T-helper 1 cell treated with Interleukin-12 subunit alpha and Interleukin-12 subunit beta and Interleukin-4 antibody, amounts not matched to agents 30 μg/mL and 1 μg/mL, for 36 hours (primary cell): ENCODE measurements around the gene GADD45G.

Source experiments
- H3K27ac Mint-ChIP-seq: one replicate; pipeline ENCODE4 v1.8.0; 2021; ENCODE audit warnings: mild to moderate bottlenecking, mixed read lengths
- H3K27me3 Mint-ChIP-seq: one replicate; pipeline ENCODE4 v1.8.0; 2021; ENCODE audit warnings: low read depth, mixed read lengths
- H3K36me3 Mint-ChIP-seq: one replicate; pipeline ENCODE4 v1.8.0; 2021; ENCODE audit warnings: low read depth, mixed read lengths
- H3K4me1 Mint-ChIP-seq: one replicate; pipeline ENCODE4 v1.8.0; 2021; ENCODE audit warnings: low read depth, mixed read lengths
- H3K4me3 Mint-ChIP-seq: one replicate; pipeline ENCODE4 v1.8.0; 2021; ENCODE audit warnings: mild to moderate bottlenecking, moderate library complexity, mixed read lengths
- H3K9me3 Mint-ChIP-seq: one replicate; pipeline ENCODE4 v1.8.0; 2021; ENCODE audit warnings: mixed read lengths

The GADD45G gene

DNA sequence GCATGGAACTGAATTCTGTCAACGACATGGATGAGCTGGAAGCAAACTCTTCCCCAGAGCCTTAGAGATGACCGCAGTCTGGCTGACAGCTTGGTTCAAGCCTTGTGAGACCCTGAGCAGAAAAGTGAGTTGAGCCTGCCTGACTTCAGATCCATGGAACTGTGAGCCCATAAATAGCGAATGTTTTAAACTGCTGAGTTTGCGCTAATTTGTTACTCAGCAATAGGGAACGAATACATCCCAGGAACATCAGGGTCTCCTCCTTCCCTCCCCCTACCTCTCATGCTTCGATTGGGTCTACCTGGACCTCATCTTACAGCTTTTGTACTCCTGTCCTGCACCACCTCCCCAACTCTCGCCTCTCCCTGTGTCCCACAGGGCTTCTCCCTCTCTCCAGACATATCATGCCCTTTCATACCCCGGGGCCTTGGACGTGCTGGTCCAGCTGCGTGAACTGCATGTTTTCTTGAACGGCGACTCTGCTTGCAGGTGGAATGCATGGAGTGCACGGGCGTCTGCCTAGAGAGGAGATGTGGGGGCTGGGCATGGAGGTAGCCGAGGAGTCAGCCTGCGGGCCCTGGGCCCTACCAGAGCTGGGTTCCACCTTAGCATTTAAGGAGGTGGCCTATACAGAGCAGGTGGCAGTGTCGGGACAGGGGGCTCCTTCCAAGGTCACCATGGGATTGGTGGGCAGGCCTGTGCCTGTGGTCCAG, 7.9 kb downstream of the GADD45G start:
- Mint-ChIP-seq H3K4me3 (no peak overlapping the region), H3K36me3 (no peaks in the 10 kb centered on the region), H3K4me1 (peaks cover 21% of the 10 kb centered on the region), H3K27ac (no peak overlapping the region), H3K9me3 (no peaks in the 10 kb centered on the region), H3K27me3 (peaks cover 8% of the 10 kb centered on the region)

DNA sequence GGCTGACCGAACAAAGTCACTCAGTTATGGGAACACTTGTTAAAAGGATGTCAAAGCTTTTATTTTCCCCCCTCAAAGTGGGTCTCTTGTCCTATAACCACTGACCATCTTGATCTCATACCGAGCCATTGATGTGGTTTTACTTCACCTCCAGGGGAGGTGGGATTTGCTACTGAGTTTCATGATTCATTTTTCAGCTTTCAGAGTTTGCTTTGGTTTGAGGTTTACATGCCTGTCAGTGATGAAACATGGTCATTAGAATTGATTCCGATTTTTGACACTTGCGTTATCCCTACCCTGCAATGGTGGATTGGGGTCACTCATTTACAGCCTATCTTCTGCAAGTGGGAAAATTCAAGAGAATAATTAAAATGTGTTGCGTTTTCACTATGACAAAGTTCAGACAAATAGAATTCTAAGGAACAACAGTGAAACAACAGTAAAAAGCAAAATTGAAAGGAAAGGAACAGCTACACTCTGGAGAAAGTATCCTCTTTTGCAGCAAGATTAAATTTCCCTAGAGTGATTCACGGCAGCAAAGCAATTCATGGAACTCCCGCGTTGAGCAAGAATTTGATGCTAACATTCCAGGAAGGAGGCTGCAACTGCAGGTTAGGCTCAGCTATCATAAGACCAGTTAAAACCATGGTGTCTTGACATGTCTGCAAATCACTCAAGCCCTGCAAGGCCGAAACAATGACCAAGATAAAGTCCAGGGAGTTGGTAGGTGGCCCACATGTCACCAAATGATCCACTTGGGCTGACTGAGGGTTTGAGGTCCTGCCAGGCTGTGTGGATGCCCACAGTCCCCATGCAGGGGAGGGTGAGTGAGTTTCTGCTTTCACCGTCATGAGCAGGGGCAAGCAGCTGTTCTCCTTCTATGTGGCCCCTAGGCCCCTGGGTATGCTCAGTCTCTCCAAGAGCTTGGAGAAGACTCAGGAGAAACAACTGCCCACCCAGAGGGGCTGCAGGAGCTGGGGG, 9.4 kb downstream of the GADD45G start:
- no peaks in the 10 kb centered on the region for H3K36me3 Mint-ChIP-seq
- no peak overlapping the region for H3K4me3 Mint-ChIP-seq
- peaks cover 8% of the 10 kb centered on the region for H3K27me3 Mint-ChIP-seq

DNA sequence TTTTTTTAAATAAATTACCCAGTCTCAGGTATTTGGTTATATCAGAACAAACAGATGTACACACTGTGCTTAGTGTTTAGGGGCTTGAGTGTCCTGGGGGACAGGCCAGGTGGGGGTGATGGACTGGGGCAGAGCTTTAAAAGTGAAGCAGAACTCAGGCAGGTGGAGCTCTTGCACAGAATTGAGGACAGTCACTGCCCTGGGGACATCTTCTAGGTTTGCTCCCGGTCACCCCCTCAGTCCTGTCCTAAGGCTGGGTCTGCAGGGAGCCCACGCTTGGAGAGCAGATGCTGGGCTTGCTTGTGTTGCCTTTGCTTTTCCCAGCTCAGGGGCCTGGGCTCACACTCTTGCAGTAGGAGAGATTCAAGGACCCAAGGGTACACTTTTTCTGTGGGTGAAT, 10.8 kb downstream of the GADD45G start:
- Mint-ChIP-seq H3K9me3 (no peaks in the 10 kb centered on the region), H3K27me3 (peaks cover 4% of the 10 kb centered on the region), H3K4me1 (peaks cover 22% of the 10 kb centered on the region), H3K4me3 (no peak overlapping the region), H3K27ac (no peak overlapping the region), H3K36me3 (no peaks in the 10 kb centered on the region)

More for the DNA sequence above, 9.4 kb downstream of the GADD45G start:
- Mint-ChIP-seq H3K4me1 (peaks cover 21% of the 10 kb centered on the region), H3K27ac (no peak overlapping the region), H3K9me3 (no peaks in the 10 kb centered on the region)

DNA sequence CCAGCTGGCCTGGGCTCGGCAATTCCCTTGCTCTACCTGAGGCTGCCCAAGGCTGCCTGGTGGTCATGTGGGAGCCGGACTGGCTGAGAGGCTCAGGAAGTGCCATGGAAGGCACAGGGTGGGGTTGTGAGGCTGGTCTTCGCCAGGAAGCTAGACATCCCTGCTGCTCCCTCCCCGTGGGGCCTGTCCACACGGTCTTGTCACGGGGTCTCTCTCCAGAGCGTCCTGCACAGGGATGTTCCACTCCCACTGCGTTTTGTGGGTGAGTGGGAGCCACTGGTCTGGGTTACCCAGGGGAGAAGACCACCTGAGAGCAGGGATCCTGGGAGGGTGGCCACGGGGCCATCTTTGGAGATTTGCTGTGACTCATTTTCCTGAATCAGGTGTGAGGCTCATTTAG, 11.6 kb downstream of the GADD45G start:
- peaks cover 4% of the 10 kb centered on the region for H3K27me3 Mint-ChIP-seq
- H3K4me1 Mint-ChIP-seq, result peaks cover 22% of the 10 kb centered on the region
- no peaks in the 10 kb centered on the region for H3K9me3 Mint-ChIP-seq
- H3K4me3 Mint-ChIP-seq, result no peak overlapping the region
- no peaks in the 10 kb centered on the region for H3K36me3 Mint-ChIP-seq
- H3K27ac Mint-ChIP-seq, result no peak overlapping the region

DNA sequence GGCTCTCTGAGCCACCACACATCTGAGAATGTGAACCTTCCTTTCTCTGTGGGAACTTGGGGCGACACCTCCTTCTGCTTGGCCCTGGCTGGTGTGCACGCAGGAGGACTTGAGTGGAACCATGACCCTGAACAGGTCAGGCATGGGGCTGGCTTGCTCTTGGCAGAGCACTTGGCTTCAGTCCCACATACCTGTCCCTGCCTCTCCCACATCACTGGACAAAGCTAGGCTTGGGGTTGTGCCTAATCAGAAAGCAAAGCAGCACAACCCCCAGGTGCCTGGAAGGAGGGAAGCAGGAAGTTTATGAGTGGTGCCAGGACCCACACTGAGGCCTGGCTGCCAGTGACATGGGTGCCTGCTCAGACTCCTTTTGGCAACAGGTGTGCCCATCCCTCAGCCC, 13.2 kb downstream of the GADD45G start:
- H3K27ac Mint-ChIP-seq, result no peak overlapping the region
- no peaks in the 10 kb centered on the region for H3K27me3 Mint-ChIP-seq
- peaks cover 28% of the 10 kb centered on the region for H3K4me1 Mint-ChIP-seq
- H3K9me3 Mint-ChIP-seq, result no peaks in the 10 kb centered on the region
- H3K4me3 Mint-ChIP-seq, result no peak overlapping the region
- H3K36me3 Mint-ChIP-seq, result no peaks in the 10 kb centered on the region

DNA sequence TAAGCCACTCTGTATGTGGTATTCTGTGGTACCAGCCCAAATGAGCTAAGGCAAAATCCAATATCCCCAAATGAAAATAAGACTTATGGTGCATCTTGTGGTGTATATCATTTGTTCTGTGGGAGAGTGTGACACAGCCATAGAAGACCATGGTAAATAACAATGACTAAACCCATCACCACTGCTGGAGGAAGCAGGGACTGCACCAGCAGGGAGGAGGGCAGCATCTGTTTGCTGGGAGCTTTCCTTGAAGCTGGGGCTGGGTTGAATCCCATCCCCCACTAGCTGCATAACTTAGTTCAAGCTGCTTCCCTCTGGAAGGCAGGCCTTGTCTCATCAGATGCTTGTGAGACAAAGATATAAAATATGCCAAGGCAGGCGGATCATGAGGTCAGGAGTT, 14.2 kb downstream of the GADD45G start:
- no peaks in the 10 kb centered on the region for H3K9me3 Mint-ChIP-seq
- H3K27me3 Mint-ChIP-seq, result no peaks in the 10 kb centered on the region

DNA sequence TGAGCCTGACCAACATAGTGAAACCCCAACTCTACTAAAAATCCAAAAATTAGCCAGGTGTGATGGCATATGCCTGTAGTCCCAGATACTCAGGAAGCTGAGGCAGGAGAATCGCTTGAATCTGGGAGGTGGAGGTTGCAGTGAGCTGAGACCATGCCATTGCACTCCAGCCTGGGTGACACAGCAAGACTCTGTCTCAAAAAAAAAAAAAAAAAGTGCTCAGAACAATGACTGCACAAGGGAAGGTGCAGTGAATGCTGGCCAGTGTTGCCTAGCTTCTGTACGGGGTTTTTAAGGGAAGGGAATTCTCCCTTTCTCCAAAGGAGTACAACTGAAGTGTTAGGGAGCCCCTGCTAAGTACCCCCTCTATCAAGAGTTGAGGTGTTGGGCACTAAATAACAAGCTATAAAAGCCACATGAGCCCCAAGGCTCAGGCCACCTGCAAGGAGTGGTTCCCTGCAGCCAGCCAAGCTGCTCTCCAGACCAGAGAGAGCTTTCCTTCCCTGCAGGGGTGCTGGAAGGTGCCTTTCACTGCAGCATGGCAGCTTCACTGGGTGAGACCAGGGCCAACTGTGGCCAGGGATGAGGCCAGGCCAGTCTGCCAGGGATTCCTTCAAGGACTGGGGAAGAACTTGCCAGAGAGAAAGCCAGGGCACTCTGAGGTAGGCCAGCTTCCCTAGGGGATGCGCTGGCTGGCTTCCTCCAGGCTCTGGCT, 14.8 kb downstream of the GADD45G start:
- no peak overlapping the region for H3K27ac Mint-ChIP-seq
- peaks cover 18% of the 10 kb centered on the region for H3K4me1 Mint-ChIP-seq

More for the DNA sequence above, 14.2 kb downstream of the GADD45G start:
- H3K4me1 Mint-ChIP-seq, result peaks cover 23% of the 10 kb centered on the region
- H3K4me3 Mint-ChIP-seq, result no peak overlapping the region
- no peaks in the 10 kb centered on the region for H3K36me3 Mint-ChIP-seq
- no peak overlapping the region for H3K27ac Mint-ChIP-seq

DNA sequence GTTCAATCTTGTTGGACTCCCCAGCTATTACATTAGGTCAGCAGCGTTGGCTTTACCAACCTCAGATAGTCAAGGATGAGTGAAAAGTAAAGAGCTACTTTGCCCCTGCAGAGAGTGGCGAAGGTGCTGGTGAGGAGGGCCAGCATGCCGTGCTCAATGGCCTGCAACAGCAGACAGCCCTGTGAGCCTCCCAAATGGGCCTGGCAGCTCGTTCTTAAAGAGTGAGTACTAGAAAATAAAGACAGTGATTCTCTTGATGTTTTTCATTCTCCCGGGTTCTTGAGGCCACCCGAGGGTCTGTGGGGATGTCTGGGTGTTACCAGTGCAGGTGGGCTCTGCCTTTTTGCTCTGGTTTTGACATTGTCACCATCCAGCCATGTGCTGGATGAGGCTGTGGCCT, 16.2 kb downstream of the GADD45G start:
- no peak overlapping the region for H3K27ac Mint-ChIP-seq
- H3K36me3 Mint-ChIP-seq, result no peaks in the 10 kb centered on the region
- H3K9me3 Mint-ChIP-seq, result no peaks in the 10 kb centered on the region
- no peak overlapping the region for H3K4me3 Mint-ChIP-seq
- H3K4me1 Mint-ChIP-seq, result peaks cover 14% of the 10 kb centered on the region
- H3K27me3 Mint-ChIP-seq, result no peaks in the 10 kb centered on the region

More for the DNA sequence above, 14.8 kb downstream of the GADD45G start:
- no peaks in the 10 kb centered on the region for H3K36me3 Mint-ChIP-seq
- no peaks in the 10 kb centered on the region for H3K9me3 Mint-ChIP-seq
- H3K4me3 Mint-ChIP-seq, result no peak overlapping the region
- H3K27me3 Mint-ChIP-seq, result no peaks in the 10 kb centered on the region

DNA sequence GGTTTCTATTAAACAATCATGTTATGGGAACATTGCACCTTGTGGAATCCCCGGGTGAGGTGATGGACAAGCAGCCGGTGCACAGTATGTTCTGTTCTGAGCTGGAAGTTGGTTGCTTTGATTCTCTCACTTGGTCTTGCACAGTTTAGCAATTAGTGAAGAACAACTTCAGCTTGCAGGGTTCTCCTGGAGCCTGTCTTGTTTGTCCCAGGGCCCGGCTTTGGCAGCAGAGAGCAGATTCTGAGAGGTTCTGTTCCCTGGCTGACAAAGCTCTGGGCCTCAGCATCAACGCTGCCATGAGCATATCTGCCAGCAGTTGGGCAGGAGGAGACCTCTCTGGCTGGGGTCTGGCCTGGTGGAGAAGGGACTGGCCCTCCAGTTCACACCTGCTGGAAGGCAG, 16.9 kb downstream of the GADD45G start:
- Mint-ChIP-seq H3K27ac (no peak overlapping the region), H3K4me1 (peaks cover 14% of the 10 kb centered on the region), H3K36me3 (no peaks in the 10 kb centered on the region), H3K4me3 (no peak overlapping the region), H3K9me3 (no peaks in the 10 kb centered on the region), H3K27me3 (peaks cover 2% of the 10 kb centered on the region)

DNA sequence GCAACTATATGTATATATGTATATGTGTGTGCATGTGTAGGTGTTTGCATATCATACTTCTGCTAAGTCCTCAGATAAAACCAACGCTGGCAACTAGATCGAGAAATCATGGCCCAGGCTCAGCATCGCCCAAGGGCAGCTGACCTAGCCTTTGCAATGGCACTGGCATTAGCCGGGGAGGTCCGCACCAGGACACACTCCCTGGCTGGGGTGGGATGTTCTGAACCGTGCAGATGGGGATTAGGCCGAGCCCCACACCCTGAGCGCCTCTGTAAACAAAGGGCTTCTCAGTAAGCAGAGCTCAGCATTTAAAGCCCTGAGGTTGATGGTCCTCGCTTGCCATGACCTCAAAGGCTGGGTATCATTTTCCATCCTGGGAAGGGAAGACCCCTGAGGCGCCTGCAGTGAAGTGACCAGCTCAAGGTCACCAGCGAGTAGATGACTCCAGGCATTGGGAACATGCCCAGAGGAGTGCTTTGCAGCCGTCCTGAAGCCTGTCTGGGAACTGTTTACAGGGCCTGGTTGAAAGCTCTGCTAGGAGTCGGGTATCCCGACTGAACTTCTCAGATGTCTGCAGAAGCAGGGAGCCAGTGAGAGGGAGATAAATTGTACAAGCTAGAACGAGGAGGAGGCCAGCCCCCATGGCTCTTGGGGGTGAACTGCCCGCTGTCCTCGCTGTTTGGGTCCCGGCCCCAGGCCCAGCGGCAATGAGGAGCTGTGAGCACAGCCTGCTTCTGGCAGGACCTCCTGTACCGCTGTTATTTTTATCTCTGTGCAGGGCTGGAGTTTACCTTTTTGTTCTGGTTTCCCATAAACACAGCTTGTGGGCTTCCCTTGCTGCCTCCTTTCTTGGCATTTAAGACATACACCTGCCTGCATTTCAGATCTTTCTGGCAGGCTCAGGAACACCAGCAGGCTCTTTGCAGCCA, 18.4 kb downstream of the GADD45G start:
- no peaks in the 10 kb centered on the region for H3K9me3 Mint-ChIP-seq
- peaks cover 14% of the 10 kb centered on the region for H3K4me1 Mint-ChIP-seq
- peaks cover 9% of the 10 kb centered on the region for H3K27me3 Mint-ChIP-seq
- H3K36me3 Mint-ChIP-seq, result no peaks in the 10 kb centered on the region
- H3K27ac Mint-ChIP-seq, result no peak overlapping the region
- H3K4me3 Mint-ChIP-seq, result no peak overlapping the region

DNA sequence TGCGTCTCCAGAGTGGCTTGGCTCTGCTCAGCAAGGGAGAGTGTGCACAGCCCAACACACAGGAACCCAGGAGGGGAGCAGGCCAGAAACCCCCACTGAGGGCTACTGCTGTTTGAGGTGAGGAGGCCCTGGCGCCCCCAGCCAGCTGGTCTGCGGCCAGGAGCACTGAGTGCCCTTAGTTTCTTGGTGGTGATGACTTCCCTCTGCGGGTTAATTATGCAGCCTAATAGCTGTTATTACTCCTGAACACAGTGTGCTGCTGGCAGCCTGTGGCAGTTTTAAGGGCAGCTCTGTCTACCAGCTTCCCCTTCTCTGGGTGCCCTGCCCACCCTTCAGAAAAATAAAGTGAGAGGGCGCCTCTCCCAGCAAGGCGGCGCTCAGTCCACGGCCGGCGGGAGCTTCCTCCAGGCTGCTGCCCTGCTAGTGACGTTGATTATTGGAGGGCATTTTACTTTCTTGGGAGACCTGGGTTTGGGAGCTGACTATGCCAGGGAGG, 19.2 kb downstream of the GADD45G start:
- Mint-ChIP-seq H3K4me1 (peaks cover 15% of the 10 kb centered on the region), H3K27ac (no peak overlapping the region), H3K4me3 (no peak overlapping the region)

DNA sequence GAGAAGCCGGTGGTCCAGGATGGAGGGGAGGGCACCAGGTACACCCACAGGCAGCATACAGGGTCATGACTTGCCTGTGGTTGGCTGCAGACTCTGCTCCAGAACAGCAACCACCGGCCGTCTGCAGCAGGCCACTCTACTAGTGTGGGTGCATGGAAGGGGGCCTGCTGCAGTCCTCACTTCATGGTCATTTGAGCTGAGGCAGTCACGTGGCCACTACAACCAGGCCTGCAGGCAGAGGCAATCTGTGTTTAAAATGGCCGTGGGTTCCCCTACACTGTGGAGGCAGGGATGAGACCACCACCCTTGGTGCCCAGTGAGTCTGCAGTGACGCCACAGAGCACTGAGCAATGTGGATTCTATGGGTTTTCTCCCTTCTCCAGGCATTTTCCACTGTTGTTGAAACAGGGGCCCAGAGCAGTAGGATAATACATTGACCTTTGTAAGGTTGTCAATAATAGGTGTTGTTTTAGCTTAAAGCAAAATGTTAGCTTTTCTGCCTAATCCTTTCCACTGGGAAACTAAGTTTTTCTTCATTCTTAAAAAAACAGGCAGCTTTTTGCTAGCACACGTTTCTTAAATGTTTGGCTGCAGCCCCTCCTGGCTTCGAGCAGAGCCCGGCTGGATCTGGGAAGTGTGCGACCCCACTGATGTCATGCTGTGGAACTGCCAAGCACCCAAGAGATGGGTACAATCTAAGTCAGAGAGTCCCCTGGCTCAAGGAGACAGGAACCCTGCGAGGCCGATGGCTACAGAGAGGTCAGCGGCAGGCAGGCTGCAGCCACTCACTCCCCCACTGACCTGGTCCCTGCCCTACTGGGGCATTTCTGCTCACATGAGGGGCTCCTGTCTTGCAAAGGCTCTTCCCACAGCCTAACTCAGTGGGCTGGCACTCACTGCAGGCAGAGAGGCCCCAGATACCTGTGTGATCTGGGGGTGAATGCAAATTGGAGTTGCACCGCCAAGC, 21.2 kb downstream of the GADD45G start:
- Mint-ChIP-seq H3K9me3 (no peaks in the 10 kb centered on the region), H3K36me3 (peaks cover 1% of the 10 kb centered on the region), H3K27ac (no peak overlapping the region), H3K4me1 (peaks cover 26% of the 10 kb centered on the region), H3K4me3 (no peak overlapping the region), H3K27me3 (peaks cover 9% of the 10 kb centered on the region)

More for the DNA sequence above, 19.2 kb downstream of the GADD45G start:
- Mint-ChIP-seq H3K27me3 (peaks cover 9% of the 10 kb centered on the region), H3K36me3 (no peaks in the 10 kb centered on the region), H3K9me3 (no peaks in the 10 kb centered on the region)
